ENCODE results near the gene NRXN3. TPM values are rescaled to one million over a fixed set of nuclear protein-coding genes. Genes with fewer than 3 reads are reported as not detected.

NRXN3 gene
- total and polyA plus RNA-seq, 2 of the 4 experiments (the other 2 are of a cell fraction) = 4.8 to 25.1 TPM

DNA sequence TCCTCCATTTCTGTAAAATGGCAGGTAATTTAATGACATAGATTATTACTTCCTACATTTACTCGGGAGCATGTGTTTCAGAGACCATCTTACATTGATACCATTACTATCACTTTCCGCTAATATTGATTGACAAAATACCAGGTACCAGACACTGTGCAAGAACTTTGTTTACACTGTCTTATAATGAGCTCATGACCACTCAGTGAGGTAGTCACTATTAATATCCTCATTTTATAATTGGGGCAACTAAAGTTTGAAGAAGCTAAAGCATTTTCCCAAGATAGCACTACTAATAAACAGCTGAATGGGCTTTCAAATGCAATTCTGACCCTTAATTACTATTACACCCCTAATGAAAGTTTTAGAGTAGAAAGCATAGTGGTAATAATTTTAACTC lies 1306.4 kb downstream of the NRXN3 start:
- intact Hi-C loops (cut with micrococcal nuclease) (no loop called here), in situ Hi-C loops (cut with MboI; ENCODE audit: low sequenced_read_pairs) (no loop called here), dilution Hi-C loops (cut with HindIII; ENCODE audit: low sequenced_read_pairs, unreplicated experiment) (no loop called here)
- no peak overlapping the region for H2AK9ac ChIP-seq (replicated peaks; ENCODE audit: low read depth, low read length, poor library complexity)
- no peak overlapping the region for H3K4me2 ChIP-seq (ENCODE audit: low read depth, low read length)
- no peak overlapping the region for H2BK15ac ChIP-seq (ENCODE audit: low read depth, low read length)
- H4K8ac ChIP-seq (ENCODE audit: low read depth in 2 of 2, low read length in 2 of 2) = no peak overlapping the region
- H3K56ac ChIP-seq (ENCODE audit: extremely low read depth, insufficient read depth, low read length) = no peak overlapping the region
- no peak for ATAC-seq (ENCODE audit: low read depth)
- no CpG with 5 or more reads among the region's 2 CpGs for WGBS, 2 experiments (ENCODE audit: extremely low coverage in 2 of 2, insufficient read length in 1 of 2)
- H2BK5ac ChIP-seq (ENCODE audit: low read depth, low read length, poor library complexity, severe bottlenecking) = no peak overlapping the region
- peaks cover 3% of the 10 kb centered on the region; the same call in 1 of the 2 replicates for H3K4me1 ChIP-seq (ENCODE audit: control insufficient read depth, insufficient read depth, low read length)
- no peak overlapping the region for H3K4me3 ChIP-seq (ENCODE audit: insufficient read depth, low read depth, low read length)
- no peak overlapping the region for H2AFZ ChIP-seq (replicated peaks; ENCODE audit: low read length, poor library complexity)
- no peak overlapping the region for H3K4ac ChIP-seq (ENCODE audit: low read depth, low read length)
- no peaks in the 10 kb centered on the region for H3K36me3 ChIP-seq (ENCODE audit: control insufficient read depth, insufficient read depth, low read length)
- H2BK120ac ChIP-seq (ENCODE audit: low read depth, low read length) = no peak overlapping the region
- no peak overlapping the region for H3K9ac ChIP-seq (ENCODE audit: low read depth, low read length)
- TF ChIP-seq MAFK (IDR thresholded peaks at IDR 0.05; ENCODE audit: low read depth, low read length) = no peak
- TF ChIP-seq, protein P1, sequence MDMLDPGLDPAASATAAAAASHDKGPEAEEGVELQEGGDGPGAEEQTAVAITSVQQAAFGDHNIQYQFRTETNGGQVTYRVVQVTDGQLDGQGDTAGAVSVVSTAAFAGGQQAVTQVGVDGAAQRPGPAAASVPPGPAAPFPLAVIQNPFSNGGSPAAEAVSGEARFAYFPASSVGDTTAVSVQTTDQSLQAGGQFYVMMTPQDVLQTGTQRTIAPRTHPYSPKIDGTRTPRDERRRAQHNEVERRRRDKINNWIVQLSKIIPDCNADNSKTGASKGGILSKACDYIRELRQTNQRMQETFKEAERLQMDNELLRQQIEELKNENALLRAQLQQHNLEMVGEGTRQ (IDR thresholded peaks at IDR 0.05; ENCODE audit: low read depth, low read length) = no peak
- TF ChIP-seq MXI1 (IDR thresholded peaks at IDR 0.05; ENCODE audit: borderline replicate concordance, low read depth, low read length) = no peak
- no peak for DNase-seq
- no peak overlapping the region for H3K27ac ChIP-seq (ENCODE audit: insufficient read depth, low read length)
- ChIA-PET POLR2A (ENCODE audit: unreplicated experiment) (no interaction called here), CTCF (interaction anchor here (1.2 kb wide), 1 partner anchor 129 kb away, joined by 3 read pairs; no protein-coding TSS in a partner anchor)
- H4K91ac ChIP-seq (ENCODE audit: insufficient read depth, low read depth, low read length) = no peak overlapping the region
- H4K20me1 ChIP-seq (ENCODE audit: insufficient read depth, low read length) = no peaks in the 10 kb centered on the region
- H3K27me3 ChIP-seq (ENCODE audit: control insufficient read depth, insufficient read depth, low read length) = no peaks in the 10 kb centered on the region
- no peak overlapping the region for H4K5ac ChIP-seq (ENCODE audit: low read depth, low read length)
- no peak overlapping the region for H3K14ac ChIP-seq (replicated peaks; ENCODE audit: low read depth, low read length)
- no peak overlapping the region for H2AK5ac ChIP-seq (ENCODE audit: low read depth, low read length)
- BruUV-seq (replicated peaks) = no TSS peak
- no peak overlapping the region for H3K23ac ChIP-seq (ENCODE audit: low read depth, low read length)
- no peaks in the 10 kb centered on the region for H3K9me1 ChIP-seq (ENCODE audit: insufficient read depth, low read length)
- no peak overlapping the region for H2BK20ac ChIP-seq (ENCODE audit: low read depth, low read length)
- no peaks in the 10 kb centered on the region for H3K79me1 ChIP-seq (ENCODE audit: low read depth in 1 of 2, low read length in 2 of 2)
- H3K9me3 ChIP-seq (ENCODE audit: control insufficient read depth, insufficient read depth, low read length) = no peaks in the 10 kb centered on the region
- no peak overlapping the region for H3K18ac ChIP-seq (ENCODE audit: low read depth, low read length)

Measured in IMR-90 (cell line).